ENCODE data around the gene TMEM208. TPM values are rescaled to one million over a fixed set of nuclear protein-coding genes. Genes with fewer than 3 reads are reported as not detected.
A peak's percentile ranks its signal among the peaks of the same experiment; 100 is the strongest.

Gene TMEM208
- polyA plus RNA-seq, 3 donors = 45.4 to 130 (median 117) TPM

- Mint-ChIP-seq H3K27ac (peak overlapping the region in 4 of 7 donors; percentile 80 to 88 (median 84)), H3K27me3 (ENCODE audit: low read depth in 3 of 3) (peaks cover 0 to 2% (median 0%) of the 10 kb centered on the region in 3 donors), H3K36me3 (peaks cover 42 to 53% of the 10 kb centered on the region in 2 donors), H3K4me1 (peaks cover 36% of the 10 kb centered on the region), H3K4me3 (no peak overlapping the region), H3K9me3 (peaks cover 0 to 2% (median 0%) of the 10 kb centered on the region in 7 donors)
- Histone ChIP-seq H3K9me3 (replicated peaks in 1 of 2; ENCODE audit: control insufficient read depth in 1 of 2, insufficient read depth in 1 of 2, low read length in 2 of 2) (no peaks in the 10 kb centered on the region), H3K27me3 (ENCODE audit: control insufficient read depth in 2 of 2, insufficient read depth in 2 of 2, low read length in 2 of 2) (no peaks in the 10 kb centered on the region), H3K4me1 (ENCODE audit: control insufficient read depth in 1 of 2, insufficient read depth in 2 of 2, low read length in 2 of 2) (peaks cover 18 to 20% of the 10 kb centered on the region in 2 donors), H3K79me2 (ENCODE audit: insufficient read depth, low read length) (peaks cover 30% of the 10 kb centered on the region), H3K4me2 (replicated peaks; ENCODE audit: extremely low read depth, low read length, poor library complexity, severe bottlenecking) (peak overlapping the region; percentile 83), H4K20me1 (ENCODE audit: insufficient read depth, low read length) (peaks cover 64% of the 10 kb centered on the region), H2AFZ (ENCODE audit: insufficient read depth, low read depth, low read length, poor library complexity, severe bottlenecking) (no peak overlapping the region), H3K4me3 (replicated peaks in 1 of 3; ENCODE audit: low read depth in 2 of 3, low read length in 3 of 3) (peak overlapping the region in 1 of 3 experiments; percentile 95), H3K36me3 (replicated peaks in 1 of 2; ENCODE audit: control insufficient read depth in 1 of 2, insufficient read depth in 2 of 2, low read length in 2 of 2) (peaks cover 41 to 47% of the 10 kb centered on the region in 2 donors), H3K27ac (ENCODE audit: low read depth in 1 of 2, low read length in 2 of 2) (peak overlapping the region in 1 of 2 donors; percentile 87), H3K9ac (ENCODE audit: insufficient read depth, low read length, poor library complexity, severe bottlenecking) (no peak overlapping the region)
- intact Hi-C loops (cut with micrococcal nuclease) = loop anchor here (2.0 to 5.0 kb wide), 3 partner anchors 33 to 53 kb away; partner anchors contain the start of genes FHOD1 (in 2 of the 2) and TMEM208 (in 2 of the 2)
- DNase-seq = no peak
- TF ChIP-seq, protein P1, sequence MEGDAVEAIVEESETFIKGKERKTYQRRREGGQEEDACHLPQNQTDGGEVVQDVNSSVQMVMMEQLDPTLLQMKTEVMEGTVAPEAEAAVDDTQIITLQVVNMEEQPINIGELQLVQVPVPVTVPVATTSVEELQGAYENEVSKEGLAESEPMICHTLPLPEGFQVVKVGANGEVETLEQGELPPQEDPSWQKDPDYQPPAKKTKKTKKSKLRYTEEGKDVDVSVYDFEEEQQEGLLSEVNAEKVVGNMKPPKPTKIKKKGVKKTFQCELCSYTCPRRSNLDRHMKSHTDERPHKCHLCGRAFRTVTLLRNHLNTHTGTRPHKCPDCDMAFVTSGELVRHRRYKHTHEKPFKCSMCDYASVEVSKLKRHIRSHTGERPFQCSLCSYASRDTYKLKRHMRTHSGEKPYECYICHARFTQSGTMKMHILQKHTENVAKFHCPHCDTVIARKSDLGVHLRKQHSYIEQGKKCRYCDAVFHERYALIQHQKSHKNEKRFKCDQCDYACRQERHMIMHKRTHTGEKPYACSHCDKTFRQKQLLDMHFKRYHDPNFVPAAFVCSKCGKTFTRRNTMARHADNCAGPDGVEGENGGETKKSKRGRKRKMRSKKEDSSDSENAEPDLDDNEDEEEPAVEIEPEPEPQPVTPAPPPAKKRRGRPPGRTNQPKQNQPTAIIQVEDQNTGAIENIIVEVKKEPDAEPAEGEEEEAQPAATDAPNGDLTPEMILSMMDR (IDR thresholded peaks at IDR 0.05) = no peak
Measured at GRCh38 chr16:67193536-67193935, 33.4 kb upstream of the TMEM208 start.

DNA sequence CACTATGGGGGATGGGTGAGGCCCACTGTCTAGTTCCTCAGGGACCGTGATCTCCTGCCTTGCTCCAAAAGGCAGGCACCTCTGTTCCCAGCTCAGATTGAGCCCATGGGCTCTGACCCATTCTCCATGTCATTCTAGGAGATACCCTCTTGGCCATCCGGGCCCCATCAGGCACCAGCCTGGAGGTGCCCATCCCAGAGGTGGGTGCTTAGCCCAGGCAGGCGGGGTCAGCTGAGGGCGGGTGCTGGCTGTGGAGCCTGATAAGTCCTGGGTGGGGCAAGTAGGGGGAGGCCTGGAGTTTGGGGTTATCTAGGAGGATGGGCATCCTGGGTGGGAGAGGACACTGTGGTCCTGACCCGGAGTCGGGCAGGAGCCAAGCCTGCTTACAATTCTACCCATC lies 32.7 kb upstream of the TMEM208 start:
- Histone ChIP-seq H3K4me2 (replicated peaks; ENCODE audit: extremely low read depth, low read length, poor library complexity, severe bottlenecking) (no peak overlapping the region), H3K79me2 (ENCODE audit: insufficient read depth, low read length) (peaks cover 30% of the 10 kb centered on the region), H3K9ac (ENCODE audit: insufficient read depth, low read length, poor library complexity, severe bottlenecking) (no peak overlapping the region), H3K27me3 (ENCODE audit: control insufficient read depth in 2 of 2, insufficient read depth in 2 of 2, low read length in 2 of 2) (no peaks in the 10 kb centered on the region), H3K36me3 (replicated peaks in 1 of 2; ENCODE audit: control insufficient read depth in 1 of 2, insufficient read depth in 2 of 2, low read length in 2 of 2) (peaks cover 41 to 54% of the 10 kb centered on the region in 2 donors), H3K9me3 (replicated peaks in 1 of 2; ENCODE audit: control insufficient read depth in 1 of 2, insufficient read depth in 1 of 2, low read length in 2 of 2) (no peaks in the 10 kb centered on the region), H3K27ac (ENCODE audit: low read depth in 1 of 2, low read length in 2 of 2) (peak overlapping the region in 1 of 2 donors; percentile 32), H3K4me3 (replicated peaks in 1 of 3; ENCODE audit: low read depth in 2 of 3, low read length in 3 of 3) (no peak overlapping the region), H2AFZ (ENCODE audit: insufficient read depth, low read depth, low read length, poor library complexity, severe bottlenecking) (no peak overlapping the region), H3K4me1 (ENCODE audit: control insufficient read depth in 1 of 2, insufficient read depth in 2 of 2, low read length in 2 of 2) (peaks cover 18 to 20% of the 10 kb centered on the region in 2 donors), H4K20me1 (ENCODE audit: insufficient read depth, low read length) (peaks cover 70% of the 10 kb centered on the region)
- Mint-ChIP-seq H3K9me3 (peaks cover 0 to 2% (median 0%) of the 10 kb centered on the region in 7 donors), H3K27ac (peak overlapping the region in 2 of 7 donors; percentile 8 to 54), H3K4me3 (no peak overlapping the region), H3K4me1 (peaks cover 36% of the 10 kb centered on the region), H3K36me3 (peaks cover 42 to 55% of the 10 kb centered on the region in 2 donors), H3K27me3 (ENCODE audit: low read depth in 3 of 3) (peaks cover 0 to 2% (median 0%) of the 10 kb centered on the region in 3 donors)
- intact Hi-C loops (cut with micrococcal nuclease) = loop anchor here (5.0 kb wide), 1 partner anchor 33 kb away; the partner anchor contains the start of gene TMEM208 (in 2 of the 2)
- TF ChIP-seq, protein P1 (IDR thresholded peaks at IDR 0.05) = no peak
- DNase-seq = no peak
- 100% methylated on average over 4 of the region's 6 CpGs for WGBS (ENCODE audit: insufficient coverage)

Data from CD14-positive monocyte (primary cell).